ENCODE results near the gene PROSER3. TPM values are rescaled to one million over a fixed set of nuclear protein-coding genes. Genes with fewer than 3 reads are reported as not detected.

Gene PROSER3
- total and polyA plus RNA-seq, 2 of the 13 experiments (the other 11 are each of a cell fraction or from before 2014, with no cell fraction given) = 5.1 to 5.7 TPM

GRCh38 chr19:35757749-35758608, at the start of gene PROSER3 (continued):
- peak; percentile 81 for TF ChIP-seq RBFOX2 (IDR thresholded peaks at IDR 0.05; ENCODE audit: low read depth, low read length)
- TF ChIP-seq HMG20A (CRISPR knock-in tag; IDR thresholded peaks at IDR 0.05; ENCODE audit: borderline replicate concordance) = no peak
- TF ChIP-seq ZNF784 (CRISPR knock-in tag; IDR thresholded peaks at IDR 0.05; ENCODE audit: borderline replicate concordance) = no peak
- TF ChIP-seq, protein P1, sequence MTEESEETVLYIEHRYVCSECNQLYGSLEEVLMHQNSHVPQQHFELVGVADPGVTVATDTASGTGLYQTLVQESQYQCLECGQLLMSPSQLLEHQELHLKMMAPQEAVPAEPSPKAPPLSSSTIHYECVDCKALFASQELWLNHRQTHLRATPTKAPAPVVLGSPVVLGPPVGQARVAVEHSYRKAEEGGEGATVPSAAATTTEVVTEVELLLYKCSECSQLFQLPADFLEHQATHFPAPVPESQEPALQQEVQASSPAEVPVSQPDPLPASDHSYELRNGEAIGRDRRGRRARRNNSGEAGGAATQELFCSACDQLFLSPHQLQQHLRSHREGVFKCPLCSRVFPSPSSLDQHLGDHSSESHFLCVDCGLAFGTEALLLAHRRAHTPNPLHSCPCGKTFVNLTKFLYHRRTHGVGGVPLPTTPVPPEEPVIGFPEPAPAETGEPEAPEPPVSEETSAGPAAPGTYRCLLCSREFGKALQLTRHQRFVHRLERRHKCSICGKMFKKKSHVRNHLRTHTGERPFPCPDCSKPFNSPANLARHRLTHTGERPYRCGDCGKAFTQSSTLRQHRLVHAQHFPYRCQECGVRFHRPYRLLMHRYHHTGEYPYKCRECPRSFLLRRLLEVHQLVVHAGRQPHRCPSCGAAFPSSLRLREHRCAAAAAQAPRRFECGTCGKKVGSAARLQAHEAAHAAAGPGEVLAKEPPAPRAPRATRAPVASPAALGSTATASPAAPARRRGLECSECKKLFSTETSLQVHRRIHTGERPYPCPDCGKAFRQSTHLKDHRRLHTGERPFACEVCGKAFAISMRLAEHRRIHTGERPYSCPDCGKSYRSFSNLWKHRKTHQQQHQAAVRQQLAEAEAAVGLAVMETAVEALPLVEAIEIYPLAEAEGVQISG (CRISPR knock-in tag; IDR thresholded peaks at IDR 0.05) = peak; percentile 77
- TF ChIP-seq KAT8 (CRISPR knock-in tag; IDR thresholded peaks at IDR 0.05) = peak; percentile 55
- no peak for TF ChIP-seq ZNF281 (CRISPR knock-in tag; IDR thresholded peaks at IDR 0.05; ENCODE audit: borderline replicate concordance)
- peak; percentile 92 for TF ChIP-seq GABPB1 (CRISPR knock-in tag; IDR thresholded peaks at IDR 0.05)
- TF ChIP-seq, protein P2, sequence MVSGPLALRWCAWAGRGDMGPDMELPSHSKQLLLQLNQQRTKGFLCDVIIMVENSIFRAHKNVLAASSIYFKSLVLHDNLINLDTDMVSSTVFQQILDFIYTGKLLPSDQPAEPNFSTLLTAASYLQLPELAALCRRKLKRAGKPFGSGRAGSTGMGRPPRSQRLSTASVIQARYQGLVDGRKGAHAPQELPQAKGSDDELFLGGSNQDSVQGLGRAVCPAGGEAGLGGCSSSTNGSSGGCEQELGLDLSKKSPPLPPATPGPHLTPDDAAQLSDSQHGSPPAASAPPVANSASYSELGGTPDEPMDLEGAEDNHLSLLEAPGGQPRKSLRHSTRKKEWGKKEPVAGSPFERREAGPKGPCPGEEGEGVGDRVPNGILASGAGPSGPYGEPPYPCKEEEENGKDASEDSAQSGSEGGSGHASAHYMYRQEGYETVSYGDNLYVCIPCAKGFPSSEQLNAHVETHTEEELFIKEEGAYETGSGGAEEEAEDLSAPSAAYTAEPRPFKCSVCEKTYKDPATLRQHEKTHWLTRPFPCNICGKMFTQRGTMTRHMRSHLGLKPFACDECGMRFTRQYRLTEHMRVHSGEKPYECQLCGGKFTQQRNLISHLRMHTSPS (CRISPR knock-in tag; IDR thresholded peaks at IDR 0.05; ENCODE audit: low read depth) = no peak
- TF ChIP-seq ISX (CRISPR knock-in tag; conservative IDR thresholded peaks at IDR 0.05) = peak; percentile 90
- TF ChIP-seq E2F5 (CRISPR knock-in tag; conservative IDR thresholded peaks at IDR 0.05) = peak; percentile 39; the same call in 1 of the 2 replicates
- peak; percentile 94 for TF ChIP-seq ARID4A (CRISPR knock-in tag; IDR thresholded peaks at IDR 0.05; ENCODE audit: borderline replicate concordance)
- TF ChIP-seq ZNF781 (CRISPR knock-in tag; IDR thresholded peaks at IDR 0.05; ENCODE audit: borderline replicate concordance, not compliant biosample characterization) = no peak
- TF ChIP-seq ZNF367 (CRISPR knock-in tag; IDR thresholded peaks at IDR 0.05; ENCODE audit: borderline replicate concordance) = 0 out of 2 replicates have a peak, but pooled peaks have one; percentile 29

Data from HepG2 (cell line).